MCF 10A (cell line): Measurements from ENCODE around the gene CLDN5. TPM values are rescaled to one million over a fixed set of nuclear protein-coding genes. Genes with fewer than 3 reads are reported as not detected.

Experiments
- BruUV-seq: library from RNA; stranded (reverse); fragments of 400-500 nt; replicated peaks from 2 replicates; lab custom pipeline; 2021; lab: Mats Ljungman, UMichigan
- CTCF ChIA-PET: fragments of 300-600 bp; sonication (Branson Sonifier 250); formaldehyde crosslinking; extraction: SDS; loops from one replicate; lab custom pipeline; 2021; ENCODE audit warnings: antibody characterized with exemption, inconsistent platforms; lab: Yijun Ruan, JAX
- POLR2A ChIA-PET: fragments of 300-600, 350-650 bp; sonication (Branson Sonifier 250); formaldehyde crosslinking; extraction: SDS; loops from one replicate; lab custom pipeline; 2020; ENCODE audit warnings: antibody characterized with exemption, inconsistent platforms; lab: Yijun Ruan, JAX
- DNase-seq: peaks from one replicate; pipeline ENCODE4 v3.0.0-alpha.2; 2018; ENCODE audit not compliant: unreplicated experiment
- H3K27ac Mint-ChIP-seq: one replicate; pipeline ENCODE4 v1.8.0; 2022; ENCODE audit warnings: mild to moderate bottlenecking, low read depth, mixed read lengths; ENCODE audit not compliant: unreplicated experiment
- H3K27me3 Mint-ChIP-seq: one replicate; pipeline ENCODE4 v1.8.0; 2022; ENCODE audit warnings: mixed read lengths; ENCODE audit not compliant: insufficient read depth, unreplicated experiment
- H3K36me3 Mint-ChIP-seq: one replicate; pipeline ENCODE4 v1.8.0; 2022; ENCODE audit warnings: mild to moderate bottlenecking, moderate library complexity, mixed read lengths; ENCODE audit not compliant: insufficient read depth, unreplicated experiment
- H3K4me1 Mint-ChIP-seq: one replicate; pipeline ENCODE4 v1.8.0; 2022; ENCODE audit warnings: mixed read lengths; ENCODE audit not compliant: insufficient read depth, unreplicated experiment
- H3K4me3 Mint-ChIP-seq: one replicate; pipeline ENCODE4 v1.8.0; 2022; ENCODE audit warnings: mild to moderate bottlenecking, moderate library complexity, mixed read lengths; ENCODE audit not compliant: unreplicated experiment
- H3K9me3 Mint-ChIP-seq: one replicate; pipeline ENCODE4 v1.8.0; 2022; ENCODE audit warnings: mixed read lengths; ENCODE audit not compliant: unreplicated experiment
- CTCF ChIP-seq: fragments of 200-600 bp; IDR thresholded peaks from one replicate; pipeline ENCODE4 v1.8.0; 2022; ENCODE audit warnings: antibody characterized with exemption, mild to moderate bottlenecking; ENCODE audit not compliant: unreplicated experiment
- intact Hi-C: fragments of 100-400 bp; cut with micrococcal nuclease; formaldehyde crosslinking; loops from 2 replicates; pipeline ENCODE4 v1.14.1; 2022
- total RNA-seq: library from RNA; stranded (reverse); gene quantifications from 2 replicates; pipeline ENCODE4 v1.2.3, GENCODE V29; 2022

The CLDN5 gene
- total RNA-seq, 1 experiment from 2014 or later, result not detected

- Mint-ChIP-seq H3K27me3 (no peaks in the 10 kb centered on the region), H3K36me3 (peaks cover 7% of the 10 kb centered on the region), H3K4me3 (no peak overlapping the region), H3K27ac (no peak overlapping the region), H3K9me3 (no peaks in the 10 kb centered on the region), H3K4me1 (peaks cover 6% of the 10 kb centered on the region)
- no peak for DNase-seq
- intact Hi-C loops, result loop anchor here (5.0 kb wide), 1 partner anchor 219 kb away; no protein-coding TSS in a partner anchor
- ChIA-PET CTCF (interaction anchor here (0.9 to 1.0 kb wide), 2 partner anchors 132 to 139 kb away, joined by 3 to 4 read pairs; no protein-coding TSS in a partner anchor), POLR2A (interaction anchor here (0.6 to 1.1 kb wide), 2 partner anchors 19 to 134 kb away, joined by 3 to 4 read pairs; partner anchors contain the start of gene CDC45)
- no TSS peak for BruUV-seq
- no peak for TF ChIP-seq CTCF
Observed at GRCh38 chr22:19498154-19498865, 25.9 kb downstream of the CLDN5 start.

GRCh38 chr22:19497245-19497644 lies 27.0 kb downstream of the CLDN5 start:
- CTCF ChIA-PET, result interaction anchor here (0.6 to 5.2 kb wide), 3 partner anchors 132 to 309 kb away, joined by 3 to 30 read pairs (median 4); no protein-coding TSS in a partner anchor
- no peak overlapping the region for H3K4me3 Mint-ChIP-seq
- POLR2A ChIA-PET, result no interaction called here

GRCh38 chr22:19496324-19496630 lies 27.9 kb downstream of the CLDN5 start:
- no peak for TF ChIP-seq CTCF
- no peak for DNase-seq
- Mint-ChIP-seq H3K4me1 (peaks cover 6% of the 10 kb centered on the region), H3K27ac (no peak overlapping the region), H3K36me3 (peaks cover 12% of the 10 kb centered on the region), H3K27me3 (no peaks in the 10 kb centered on the region), H3K9me3 (no peaks in the 10 kb centered on the region), H3K4me3 (no peak overlapping the region)
- POLR2A ChIA-PET, result interaction anchor here (0.6 kb wide), 1 partner anchor 260 kb away, joined by 3 read pairs; no protein-coding TSS in a partner anchor
- CTCF ChIA-PET, result interaction anchor here (0.7 to 5.2 kb wide), 4 partner anchors 9 to 200 kb away, joined by 3 to 30 read pairs (median 4); no protein-coding TSS in a partner anchor
- no TSS peak for BruUV-seq
- intact Hi-C loops, result loop anchor here (1.0 to 5.0 kb wide), 2 partner anchors 134 to 221 kb away; no protein-coding TSS in a partner anchor

More at GRCh38 chr22:19497245-19497644, 27.0 kb downstream of the CLDN5 start:
- H3K9me3 Mint-ChIP-seq, result no peaks in the 10 kb centered on the region
- no peak for TF ChIP-seq CTCF
- intact Hi-C loops, result loop anchor here (5.0 kb wide), 1 partner anchor 220 kb away; no protein-coding TSS in a partner anchor
- H3K36me3 Mint-ChIP-seq, result peaks cover 7% of the 10 kb centered on the region
- no TSS peak for BruUV-seq
- DNase-seq, result peak; percentile 65
- H3K27ac Mint-ChIP-seq, result peak overlapping the region; percentile 48
- H3K27me3 Mint-ChIP-seq, result no peaks in the 10 kb centered on the region
- peaks cover 6% of the 10 kb centered on the region for H3K4me1 Mint-ChIP-seq

GRCh38 chr22:19495562-19496323 lies 28.5 kb downstream of the CLDN5 start:
- H3K27me3 Mint-ChIP-seq, result no peaks in the 10 kb centered on the region
- CTCF ChIA-PET, result interaction anchor here (0.6 to 5.2 kb wide), 6 partner anchors 10 to 201 kb away, joined by 3 to 30 read pairs (median 4); no protein-coding TSS in a partner anchor
- peak; percentile 15 for TF ChIP-seq CTCF
- peaks cover 6% of the 10 kb centered on the region for H3K4me1 Mint-ChIP-seq
- H3K36me3 Mint-ChIP-seq, result peaks cover 10% of the 10 kb centered on the region
- no TSS peak for BruUV-seq
- H3K4me3 Mint-ChIP-seq, result no peak overlapping the region
- no peaks in the 10 kb centered on the region for H3K9me3 Mint-ChIP-seq
- H3K27ac Mint-ChIP-seq, result no peak overlapping the region
- DNase-seq, result peak; percentile 32
- POLR2A ChIA-PET, result interaction anchor here (0.6 kb wide), 1 partner anchor 259 kb away, joined by 3 read pairs; no protein-coding TSS in a partner anchor
- intact Hi-C loops, result loop anchor here (1.0 to 5.0 kb wide), 2 partner anchors 135 to 222 kb away; no protein-coding TSS in a partner anchor
